Stimulated activated naive B cell treated with anti-CD40 and anti-IgM and Interleukin-4, amounts not matched to agents 10 μg/mL and 1 μg/mL and 100 μg/mL, for 72 hours (primary cell): ENCODE data around the gene MYBPH.

Experiments used
- ATAC-seq, 2 donors: fragments of 150-1000 bp; cut with Tn5 transposase; replicated peaks; 2 replicates each; pipeline ENCODE4 v1.10.0; 2021; ENCODE audit warnings: moderate library complexity in 1 of 2
- DNase-seq: peaks from one replicate; pipeline ENCODE4 v3.0.0; 2021
- H3K27ac Mint-ChIP-seq: one replicate; pipeline ENCODE4 v1.8.0; 2022; ENCODE audit warnings: mild to moderate bottlenecking, mixed read lengths
- H3K27me3 Mint-ChIP-seq, 2 donors: one replicate each; pipeline ENCODE4 v1.8.0; 2022; ENCODE audit warnings: mixed read lengths in 2 of 2
- H3K36me3 Mint-ChIP-seq, 2 donors: one replicate each; pipeline ENCODE4 v1.8.0; 2022; ENCODE audit warnings: mixed read lengths in 2 of 2, mild to moderate bottlenecking in 1 of 2
- H3K4me1 Mint-ChIP-seq, 2 donors: one replicate each; pipeline ENCODE4 v1.8.0; 2022; ENCODE audit warnings: mixed read lengths in 2 of 2, mild to moderate bottlenecking in 1 of 2
- H3K4me3 Mint-ChIP-seq, 2 donors: one replicate each; pipeline ENCODE4 v1.8.0; 2022; ENCODE audit warnings: mild to moderate bottlenecking in 2 of 2, mixed read lengths in 2 of 2, moderate library complexity in 1 of 2
- H3K9me3 Mint-ChIP-seq, 2 donors: one replicate each; pipeline ENCODE4 v1.8.0; 2022; ENCODE audit warnings: mixed read lengths in 2 of 2, mild to moderate bottlenecking in 1 of 2

The MYBPH gene, protein sequence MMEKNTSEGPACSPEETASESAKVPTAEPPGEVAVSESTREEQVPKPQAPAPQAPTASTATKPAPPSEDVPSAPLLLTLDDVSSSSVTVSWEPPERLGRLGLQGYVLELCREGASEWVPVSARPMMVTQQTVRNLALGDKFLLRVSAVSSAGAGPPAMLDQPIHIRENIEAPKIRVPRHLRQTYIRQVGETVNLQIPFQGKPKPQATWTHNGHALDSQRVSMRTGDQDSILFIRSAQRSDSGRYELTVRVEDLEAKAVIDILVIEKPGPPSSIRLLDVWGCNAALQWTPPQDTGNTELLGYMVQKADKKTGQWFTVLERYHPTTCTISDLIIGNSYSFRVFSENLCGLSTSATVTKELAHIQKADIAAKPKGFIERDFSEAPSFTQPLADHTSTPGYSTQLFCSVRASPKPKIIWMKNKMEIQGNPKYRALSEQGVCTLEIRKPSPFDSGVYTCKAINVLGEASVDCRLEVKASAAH

GRCh38 chr1:203175237-203175826 lies at the start of gene MYBPH:
Gene MYBPH, minus strand, starts transcription at chr1:203175826. Its CDS starts 71 bp downstream, at chr1:203175755.
- ATAC-seq (no peak), DNase-seq (no peak)
- Mint-ChIP-seq H3K27me3 (peaks cover 22 to 26% of the 10 kb centered on the region in 2 donors), H3K36me3 (no peaks in the 10 kb centered on the region), H3K4me3 (no peak within 1 kb of the TSS), H3K4me1 (peaks cover 29 to 38% of the 10 kb centered on the region in 2 donors), H3K27ac (no peak within 1 kb of the TSS), H3K9me3 (no peaks in the 10 kb centered on the region)

GRCh38 chr1:203225071-203225470 lies 49.4 kb upstream of the MYBPH start:
- Mint-ChIP-seq H3K4me1 (no peaks in the 10 kb centered on the region), H3K36me3 (no peaks in the 10 kb centered on the region), H3K27ac (no peak overlapping the region), H3K27me3 (peaks cover 13 to 26% of the 10 kb centered on the region in 2 donors), H3K4me3 (no peak overlapping the region), H3K9me3 (no peaks in the 10 kb centered on the region)
- DNase-seq (no peak), ATAC-seq (no peak)

DNA sequence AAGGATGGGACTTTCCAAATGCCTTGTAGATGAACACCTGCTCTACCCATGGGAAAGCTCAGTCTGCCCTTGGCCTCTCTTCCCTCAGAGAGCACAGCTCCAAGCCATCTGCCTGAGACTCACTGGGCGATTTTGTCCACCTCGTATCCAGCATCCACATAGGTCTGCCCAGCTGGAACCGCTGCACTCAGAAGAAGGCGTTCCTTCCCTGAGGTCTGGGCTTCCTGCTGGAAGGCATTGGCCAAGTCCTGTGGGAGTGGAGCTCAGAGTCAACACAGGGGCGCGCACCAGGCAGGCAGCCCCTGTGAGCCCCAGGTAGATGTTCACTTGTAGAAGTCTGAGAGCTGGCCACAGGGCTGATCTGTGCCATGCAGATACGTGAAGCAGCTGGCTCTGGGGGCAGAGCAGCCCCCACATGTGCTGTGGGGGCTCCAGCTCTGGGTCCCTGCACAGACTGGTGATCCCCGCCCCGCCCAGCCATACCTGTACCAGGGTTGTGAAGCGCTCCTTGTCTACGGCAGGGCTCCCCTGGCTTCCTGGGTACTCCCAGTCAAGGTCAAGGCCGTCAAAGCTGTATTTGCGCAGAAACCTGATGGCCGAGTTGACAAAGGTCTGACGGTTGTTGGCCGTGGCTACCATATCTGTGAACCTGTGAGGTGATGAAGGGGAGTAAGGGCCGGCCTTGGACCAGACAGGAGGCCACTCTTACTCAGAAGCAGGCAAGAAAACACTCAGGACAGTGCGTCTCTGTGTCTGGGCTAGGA lies 47.6 kb upstream of the MYBPH start:
- Mint-ChIP-seq H3K36me3 (no peaks in the 10 kb centered on the region), H3K9me3 (no peaks in the 10 kb centered on the region), H3K4me1 (no peaks in the 10 kb centered on the region), H3K27me3 (peaks cover 14 to 23% of the 10 kb centered on the region in 2 donors), H3K27ac (no peak overlapping the region), H3K4me3 (no peak overlapping the region)
- ATAC-seq (no peak), DNase-seq (no peak)

DNA sequence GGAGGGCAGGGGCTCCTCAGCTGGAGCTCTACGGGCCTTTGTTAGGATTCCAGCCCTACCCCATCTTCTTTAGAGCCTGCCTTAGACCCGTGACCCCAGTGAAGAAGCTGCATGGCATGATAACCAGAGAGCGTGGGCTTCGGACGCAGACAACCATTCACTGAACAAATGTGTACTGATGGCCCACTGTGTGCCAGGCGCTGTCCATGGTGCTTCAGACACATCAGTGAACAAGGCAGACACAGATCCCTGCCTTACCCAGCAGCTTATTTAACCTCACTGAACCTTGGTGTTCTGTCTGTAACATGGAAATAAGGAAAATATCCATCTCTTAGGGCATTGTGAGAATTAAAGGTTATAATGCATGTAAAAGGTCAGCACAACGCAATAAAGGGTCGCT lies 44.3 kb upstream of the MYBPH start:
- Mint-ChIP-seq H3K4me3 (no peak overlapping the region), H3K36me3 (no peaks in the 10 kb centered on the region), H3K9me3 (no peaks in the 10 kb centered on the region), H3K27ac (no peak overlapping the region), H3K4me1 (peaks cover 5 to 6% of the 10 kb centered on the region in 2 donors), H3K27me3 (peaks cover 25 to 30% of the 10 kb centered on the region in 2 donors)
- ATAC-seq (no peak), DNase-seq (no peak)

DNA sequence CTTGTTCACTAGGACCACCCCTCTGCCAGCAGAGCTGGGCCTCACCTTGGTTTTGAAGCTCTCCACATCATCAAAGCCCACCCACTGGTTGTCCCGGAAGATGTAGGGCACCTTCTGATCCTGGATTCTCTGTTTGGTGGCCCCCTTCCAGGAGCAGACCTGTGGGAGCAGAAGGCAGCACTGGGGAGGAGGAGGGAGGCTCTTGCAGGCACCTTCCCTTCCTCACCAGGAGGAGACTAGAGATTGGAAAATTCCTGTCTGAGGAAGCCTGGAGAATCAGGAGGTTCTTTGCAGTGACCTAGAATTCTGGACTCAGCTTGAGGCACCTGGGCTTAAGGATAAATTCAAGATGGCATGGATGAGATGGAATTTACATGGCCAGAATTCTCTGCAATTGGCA lies 43.5 kb upstream of the MYBPH start:
- Mint-ChIP-seq H3K27ac (no peak overlapping the region), H3K4me3 (no peak overlapping the region), H3K9me3 (no peaks in the 10 kb centered on the region), H3K27me3 (peaks cover 25 to 27% of the 10 kb centered on the region in 2 donors), H3K36me3 (no peaks in the 10 kb centered on the region), H3K4me1 (peaks cover 5 to 6% of the 10 kb centered on the region in 2 donors)
- ATAC-seq (no peak), DNase-seq (no peak)

GRCh38 chr1:203217668-203218067 lies 42.0 kb upstream of the MYBPH start:
- H3K27me3 Mint-ChIP-seq: peaks cover 25 to 31% of the 10 kb centered on the region in 2 donors
- no peaks in the 10 kb centered on the region for H3K9me3 Mint-ChIP-seq
- no peaks in the 10 kb centered on the region for H3K36me3 Mint-ChIP-seq
- H3K4me3 Mint-ChIP-seq: no peak overlapping the region
- no peak overlapping the region for H3K27ac Mint-ChIP-seq
- DNase-seq: no peak
- ATAC-seq: no peak
- H3K4me1 Mint-ChIP-seq: peaks cover 5 to 6% of the 10 kb centered on the region in 2 donors

DNA sequence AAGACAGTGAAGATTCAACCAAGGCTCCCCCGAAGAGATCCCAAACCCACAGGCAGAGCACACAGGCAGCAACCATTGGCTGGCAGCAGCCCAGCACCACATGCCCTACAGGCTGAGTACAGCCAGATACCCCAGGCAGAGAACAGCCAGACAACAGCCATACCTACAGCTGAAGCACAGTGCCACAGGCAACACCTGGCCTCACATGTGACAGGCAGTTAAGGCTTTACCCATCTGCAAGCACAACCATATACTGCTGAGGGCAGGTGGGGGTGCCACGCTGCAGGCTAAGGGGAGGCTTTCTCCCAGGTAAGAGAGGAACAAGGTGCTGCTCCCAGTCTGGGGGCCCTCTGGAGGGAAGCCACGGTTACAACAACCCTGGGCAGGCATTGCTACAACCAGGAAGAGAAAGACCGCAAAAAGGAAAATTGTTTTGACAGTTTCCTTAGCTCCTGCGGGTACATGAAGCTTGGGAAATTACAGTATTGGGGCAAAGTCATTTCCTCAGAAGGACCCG lies 41.6 kb upstream of the MYBPH start:
- ATAC-seq: peak; percentile 20 to 38
- H3K9me3 Mint-ChIP-seq: no peaks in the 10 kb centered on the region
- H3K4me3 Mint-ChIP-seq: no peak overlapping the region
- H3K27me3 Mint-ChIP-seq: peaks cover 25 to 31% of the 10 kb centered on the region in 2 donors
- H3K4me1 Mint-ChIP-seq: peaks cover 5 to 6% of the 10 kb centered on the region in 2 donors
- no peak overlapping the region for H3K27ac Mint-ChIP-seq
- no peaks in the 10 kb centered on the region for H3K36me3 Mint-ChIP-seq
- DNase-seq: no peak

DNA sequence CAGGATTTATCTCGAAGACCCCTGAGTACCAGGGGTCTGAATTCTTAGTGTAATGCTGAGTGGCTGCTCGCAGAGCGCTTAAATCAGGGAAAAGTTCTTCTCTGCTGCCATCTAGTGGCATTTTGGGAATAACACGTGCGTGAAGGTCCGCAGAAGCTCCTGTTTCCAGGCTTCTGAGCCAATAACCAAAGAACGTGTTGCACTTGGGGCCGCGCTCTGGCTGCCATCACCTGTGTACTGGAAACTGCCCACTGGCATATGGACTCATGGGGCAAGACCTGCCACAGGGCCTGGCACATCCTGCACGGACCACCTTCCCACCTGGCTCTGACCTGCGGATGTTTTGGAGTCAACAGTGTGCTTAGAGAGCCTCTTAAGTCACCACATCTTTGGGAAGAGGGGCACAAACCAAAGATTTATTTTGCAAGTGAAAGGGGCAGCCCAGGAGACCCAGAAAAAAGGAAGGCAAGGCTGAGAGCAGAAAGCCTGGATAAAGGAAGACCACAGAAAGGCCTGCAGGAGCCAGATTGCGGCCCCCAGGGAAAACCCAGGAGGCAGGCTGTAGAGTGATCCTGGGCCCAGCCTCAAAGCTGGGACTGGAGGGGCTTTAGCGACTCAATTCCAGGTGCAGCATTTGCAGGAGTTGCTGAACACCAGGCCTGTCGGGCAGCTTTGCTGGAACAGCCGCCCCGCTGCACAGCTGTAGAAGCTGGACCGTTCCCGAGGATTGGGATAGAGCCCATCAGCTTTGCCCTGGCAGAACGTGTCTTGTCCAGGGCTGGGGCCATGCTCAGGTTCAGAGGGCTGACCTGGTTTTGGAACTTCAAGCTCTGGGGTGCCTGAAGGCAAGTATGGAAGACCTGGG lies 40.9 kb upstream of the MYBPH start:
- Mint-ChIP-seq H3K4me3 (no peak overlapping the region), H3K27me3 (peaks cover 25 to 31% of the 10 kb centered on the region in 2 donors), H3K9me3 (no peaks in the 10 kb centered on the region), H3K4me1 (peaks cover 5 to 6% of the 10 kb centered on the region in 2 donors), H3K36me3 (no peaks in the 10 kb centered on the region), H3K27ac (no peak overlapping the region)
- ATAC-seq (peak; percentile 82 to 86), DNase-seq (peak; percentile 49)

- ATAC-seq: no peak
- peaks cover 5 to 6% of the 10 kb centered on the region in 2 donors for H3K4me1 Mint-ChIP-seq
- H3K27me3 Mint-ChIP-seq: peaks cover 25 to 31% of the 10 kb centered on the region in 2 donors
- H3K36me3 Mint-ChIP-seq: no peaks in the 10 kb centered on the region
- DNase-seq: no peak
- no peak overlapping the region for H3K27ac Mint-ChIP-seq
- H3K9me3 Mint-ChIP-seq: no peaks in the 10 kb centered on the region
- no peak overlapping the region for H3K4me3 Mint-ChIP-seq
Measured at GRCh38 chr1:203215573-203215972, 39.9 kb upstream of the MYBPH start.

DNA sequence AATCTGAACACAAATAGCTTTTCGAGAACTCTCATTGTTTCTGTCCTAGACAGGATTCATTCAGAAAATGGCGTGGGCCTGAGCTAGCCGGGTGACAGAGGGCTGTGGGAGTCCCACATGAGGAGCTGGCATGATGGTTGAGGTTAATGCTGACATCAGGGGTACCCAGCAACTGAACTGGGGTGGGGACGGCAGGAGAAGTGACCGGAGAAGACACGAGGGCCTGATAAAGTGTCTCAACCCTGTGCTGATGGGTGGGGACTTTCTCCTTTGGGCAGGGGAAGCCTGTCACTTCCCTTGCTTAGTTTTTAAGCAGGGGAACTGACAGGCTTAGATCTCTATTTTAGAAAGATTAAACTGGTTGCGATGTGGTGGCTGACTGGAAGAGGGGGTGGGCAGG lies 39.2 kb upstream of the MYBPH start:
- ATAC-seq (no peak), DNase-seq (no peak)
- Mint-ChIP-seq H3K4me1 (peaks cover 5 to 6% of the 10 kb centered on the region in 2 donors), H3K4me3 (no peak overlapping the region), H3K27me3 (peaks cover 25 to 31% of the 10 kb centered on the region in 2 donors), H3K36me3 (no peaks in the 10 kb centered on the region), H3K27ac (no peak overlapping the region), H3K9me3 (no peaks in the 10 kb centered on the region)

- ATAC-seq (no peak), DNase-seq (no peak)
- H3K4me3 Mint-ChIP-seq: no peak overlapping the region
- peaks cover 19 to 25% of the 10 kb centered on the region in 2 donors for H3K27me3 Mint-ChIP-seq
- H3K36me3 Mint-ChIP-seq: no peaks in the 10 kb centered on the region
- H3K4me1 Mint-ChIP-seq: peaks cover 5 to 6% of the 10 kb centered on the region in 2 donors
- no peaks in the 10 kb centered on the region for H3K9me3 Mint-ChIP-seq
- no peak overlapping the region for H3K27ac Mint-ChIP-seq
Measured at GRCh38 chr1:203213126-203213525, 37.5 kb upstream of the MYBPH start.

- H3K27ac Mint-ChIP-seq: no peak overlapping the region
- no peaks in the 10 kb centered on the region for H3K9me3 Mint-ChIP-seq
- H3K36me3 Mint-ChIP-seq: no peaks in the 10 kb centered on the region
- peaks cover 9 to 13% of the 10 kb centered on the region in 2 donors for H3K27me3 Mint-ChIP-seq
- ATAC-seq (no peak), DNase-seq (no peak)
- H3K4me1 Mint-ChIP-seq: peaks cover 5 to 6% of the 10 kb centered on the region in 2 donors
- no peak overlapping the region for H3K4me3 Mint-ChIP-seq
Measured at GRCh38 chr1:203211812-203212211, 36.2 kb upstream of the MYBPH start.

DNA sequence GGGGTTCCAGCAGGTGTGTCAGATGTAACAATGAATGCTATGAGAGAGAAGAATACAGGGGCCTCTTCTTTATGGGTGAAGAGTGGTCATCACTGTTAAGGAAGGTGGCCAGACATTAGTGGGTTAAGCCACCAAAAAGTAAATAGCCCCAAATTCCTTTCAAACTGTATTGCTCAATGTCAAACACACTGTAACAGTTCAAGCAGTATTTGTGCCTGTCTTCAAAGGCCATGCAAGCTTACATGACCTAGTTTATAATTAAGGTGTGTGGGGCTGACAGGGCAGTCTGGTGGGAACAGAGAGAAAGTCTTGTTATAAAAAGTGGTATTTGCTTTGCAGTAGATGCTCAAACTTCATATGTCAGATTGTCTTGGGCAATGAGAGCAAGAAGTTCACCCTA lies 35.4 kb upstream of the MYBPH start:
- DNase-seq (no peak), ATAC-seq (no peak)
- Mint-ChIP-seq H3K4me3 (no peak overlapping the region), H3K9me3 (no peaks in the 10 kb centered on the region), H3K36me3 (no peaks in the 10 kb centered on the region), H3K27ac (no peak overlapping the region), H3K27me3 (peaks cover under 1 to 5% of the 10 kb centered on the region in 2 donors), H3K4me1 (peaks cover 0 to under 1% of the 10 kb centered on the region in 2 donors)
